ENCODE results near the gene CHMP2B.

The CHMP2B gene

DNA sequence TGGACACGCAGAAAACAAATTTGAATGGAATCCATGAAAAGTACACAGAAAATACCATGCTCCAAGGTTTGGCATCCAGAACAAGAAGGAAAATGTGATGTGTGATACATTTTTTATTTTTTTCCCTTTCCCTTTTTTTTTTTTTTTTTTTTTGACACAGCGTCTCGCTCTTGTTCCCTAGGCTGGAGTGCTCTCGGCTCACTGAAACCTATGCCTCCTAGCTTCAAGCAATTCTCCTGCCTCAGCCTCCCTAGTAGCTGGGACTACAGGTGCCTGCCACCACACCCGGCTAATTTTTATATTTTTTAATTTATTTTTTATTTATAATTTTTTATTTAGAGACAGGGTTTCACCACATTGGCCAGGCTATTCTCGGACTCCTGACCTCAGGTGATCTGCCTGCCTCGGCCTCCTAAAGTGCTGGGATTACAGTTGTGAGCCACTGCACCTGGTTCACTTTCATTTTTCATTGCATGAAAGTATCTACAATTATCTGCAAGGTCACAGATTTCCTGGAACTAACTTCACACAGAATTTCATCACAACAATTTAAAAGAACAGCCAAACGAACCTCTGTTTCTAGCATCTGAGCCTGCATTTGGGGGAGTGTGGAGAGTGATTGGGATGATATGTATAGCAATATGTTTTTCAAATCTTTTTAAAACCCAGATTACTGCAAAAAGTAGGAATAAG lies 41.0 kb downstream of the CHMP2B start:
- Histone ChIP-seq H3K27ac (ENCODE audit: low read length) (no peak overlapping the region), H3K79me2 (ENCODE audit: low read length) (no peaks in the 10 kb centered on the region), H3K36me3 (replicated peaks; ENCODE audit: low read depth, low read length) (no peaks in the 10 kb centered on the region), H3K4me2 (ENCODE audit: low read length) (no peak overlapping the region), H3K4me3 (ENCODE audit: low read length) (no peak overlapping the region), H3K27me3 (ENCODE audit: low read depth, low read length) (0 out of 2 replicates have a peak, but pooled peaks cover 4% of the 10 kb centered on the region), H3K4me1 (ENCODE audit: low read length) (peaks cover 28% of the 10 kb centered on the region), H3K9ac (ENCODE audit: low read length) (no peak overlapping the region), H3K9me3 (ENCODE audit: insufficient read depth, low read length) (no peaks in the 10 kb centered on the region), H2AFZ (ENCODE audit: low read depth, low read length) (no peak overlapping the region), H4K20me1 (ENCODE audit: insufficient read depth, low read length) (no peaks in the 10 kb centered on the region)
- TF ChIP-seq, protein P1, sequence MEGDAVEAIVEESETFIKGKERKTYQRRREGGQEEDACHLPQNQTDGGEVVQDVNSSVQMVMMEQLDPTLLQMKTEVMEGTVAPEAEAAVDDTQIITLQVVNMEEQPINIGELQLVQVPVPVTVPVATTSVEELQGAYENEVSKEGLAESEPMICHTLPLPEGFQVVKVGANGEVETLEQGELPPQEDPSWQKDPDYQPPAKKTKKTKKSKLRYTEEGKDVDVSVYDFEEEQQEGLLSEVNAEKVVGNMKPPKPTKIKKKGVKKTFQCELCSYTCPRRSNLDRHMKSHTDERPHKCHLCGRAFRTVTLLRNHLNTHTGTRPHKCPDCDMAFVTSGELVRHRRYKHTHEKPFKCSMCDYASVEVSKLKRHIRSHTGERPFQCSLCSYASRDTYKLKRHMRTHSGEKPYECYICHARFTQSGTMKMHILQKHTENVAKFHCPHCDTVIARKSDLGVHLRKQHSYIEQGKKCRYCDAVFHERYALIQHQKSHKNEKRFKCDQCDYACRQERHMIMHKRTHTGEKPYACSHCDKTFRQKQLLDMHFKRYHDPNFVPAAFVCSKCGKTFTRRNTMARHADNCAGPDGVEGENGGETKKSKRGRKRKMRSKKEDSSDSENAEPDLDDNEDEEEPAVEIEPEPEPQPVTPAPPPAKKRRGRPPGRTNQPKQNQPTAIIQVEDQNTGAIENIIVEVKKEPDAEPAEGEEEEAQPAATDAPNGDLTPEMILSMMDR (IDR thresholded peaks at IDR 0.05; ENCODE audit: low read depth, low read length): no peak
- TF ChIP-seq EZH2phosphoT487 (IDR thresholded peaks at IDR 0.05; ENCODE audit: low read depth): no peak

DNA sequence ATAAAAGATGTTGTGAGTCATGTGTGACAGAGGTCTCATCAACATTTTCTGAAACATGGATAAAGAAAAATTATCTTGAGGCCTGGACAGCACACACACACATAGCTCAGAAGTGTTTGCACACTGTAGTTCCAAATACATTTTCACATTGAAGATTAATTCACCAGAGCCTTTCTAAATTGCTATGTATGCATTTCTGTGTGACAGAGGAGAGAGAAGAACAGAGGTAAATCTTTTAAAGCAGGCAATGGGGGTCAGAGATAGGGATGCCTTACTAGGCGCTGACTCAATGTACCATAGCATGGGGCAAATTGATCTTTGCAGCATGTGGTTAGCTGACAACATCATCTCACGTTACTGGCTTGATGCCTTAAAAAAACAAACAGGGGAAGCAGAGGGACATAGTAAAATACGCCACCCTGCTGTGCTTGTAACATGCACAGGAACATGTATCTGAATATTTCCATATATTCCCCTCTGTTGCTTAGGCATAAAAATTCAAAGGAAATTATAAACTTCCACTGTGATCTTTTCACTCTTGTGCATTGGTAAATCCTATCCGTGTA lies 41.6 kb downstream of the CHMP2B start:
- Histone ChIP-seq H2AFZ (ENCODE audit: low read depth, low read length) (no peak overlapping the region), H3K9ac (ENCODE audit: low read length) (no peak overlapping the region), H3K27me3 (ENCODE audit: low read depth, low read length) (0 out of 2 replicates have a peak, but pooled peaks cover 6% of the 10 kb centered on the region), H3K9me3 (ENCODE audit: insufficient read depth, low read length) (no peaks in the 10 kb centered on the region), H4K20me1 (ENCODE audit: insufficient read depth, low read length) (no peaks in the 10 kb centered on the region), H3K4me3 (ENCODE audit: low read length) (no peak overlapping the region), H3K4me1 (ENCODE audit: low read length) (peaks cover 34% of the 10 kb centered on the region), H3K27ac (ENCODE audit: low read length) (no peak overlapping the region), H3K36me3 (replicated peaks; ENCODE audit: low read depth, low read length) (no peaks in the 10 kb centered on the region), H3K79me2 (ENCODE audit: low read length) (no peaks in the 10 kb centered on the region), H3K4me2 (ENCODE audit: low read length) (no peak overlapping the region)
- TF ChIP-seq, protein P1 (IDR thresholded peaks at IDR 0.05; ENCODE audit: low read depth, low read length): no peak
- no peak for TF ChIP-seq EZH2phosphoT487 (IDR thresholded peaks at IDR 0.05; ENCODE audit: low read depth)

DNA sequence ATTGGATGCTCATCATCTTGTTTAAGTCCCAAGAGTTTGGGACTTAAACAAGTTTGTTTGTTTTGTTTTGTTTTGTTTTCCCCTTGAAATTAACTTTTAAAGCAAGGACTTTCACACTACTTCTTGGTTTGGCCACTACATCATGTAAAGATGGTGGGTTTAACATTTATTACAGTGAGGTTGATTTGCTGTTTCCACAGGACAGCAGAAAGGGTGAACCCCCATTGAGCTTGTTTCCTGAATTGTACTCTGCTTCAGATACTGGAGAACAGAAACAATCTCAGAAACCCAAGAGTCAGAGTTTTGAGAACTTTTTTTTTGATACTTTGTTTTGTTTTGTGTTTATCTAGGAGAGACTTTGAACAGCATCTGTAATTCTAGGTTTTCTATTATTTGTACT lies 42.6 kb downstream of the CHMP2B start:
- TF ChIP-seq, protein P1 (IDR thresholded peaks at IDR 0.05; ENCODE audit: low read depth, low read length): no peak
- TF ChIP-seq EZH2phosphoT487 (IDR thresholded peaks at IDR 0.05; ENCODE audit: low read depth): no peak
- Histone ChIP-seq H3K9me3 (ENCODE audit: insufficient read depth, low read length) (no peaks in the 10 kb centered on the region), H3K27ac (ENCODE audit: low read length) (no peak overlapping the region), H3K79me2 (ENCODE audit: low read length) (no peaks in the 10 kb centered on the region), H3K4me1 (ENCODE audit: low read length) (peaks cover 37% of the 10 kb centered on the region), H3K9ac (ENCODE audit: low read length) (no peak overlapping the region), H3K4me2 (ENCODE audit: low read length) (peak overlapping the region; percentile 8; the same call in 1 of the 2 replicates), H2AFZ (ENCODE audit: low read depth, low read length) (no peak overlapping the region), H3K4me3 (ENCODE audit: low read length) (no peak overlapping the region), H3K27me3 (ENCODE audit: low read depth, low read length) (0 out of 2 replicates have a peak, but pooled peaks cover 10% of the 10 kb centered on the region), H4K20me1 (ENCODE audit: insufficient read depth, low read length) (no peaks in the 10 kb centered on the region), H3K36me3 (replicated peaks; ENCODE audit: low read depth, low read length) (no peaks in the 10 kb centered on the region)

DNA sequence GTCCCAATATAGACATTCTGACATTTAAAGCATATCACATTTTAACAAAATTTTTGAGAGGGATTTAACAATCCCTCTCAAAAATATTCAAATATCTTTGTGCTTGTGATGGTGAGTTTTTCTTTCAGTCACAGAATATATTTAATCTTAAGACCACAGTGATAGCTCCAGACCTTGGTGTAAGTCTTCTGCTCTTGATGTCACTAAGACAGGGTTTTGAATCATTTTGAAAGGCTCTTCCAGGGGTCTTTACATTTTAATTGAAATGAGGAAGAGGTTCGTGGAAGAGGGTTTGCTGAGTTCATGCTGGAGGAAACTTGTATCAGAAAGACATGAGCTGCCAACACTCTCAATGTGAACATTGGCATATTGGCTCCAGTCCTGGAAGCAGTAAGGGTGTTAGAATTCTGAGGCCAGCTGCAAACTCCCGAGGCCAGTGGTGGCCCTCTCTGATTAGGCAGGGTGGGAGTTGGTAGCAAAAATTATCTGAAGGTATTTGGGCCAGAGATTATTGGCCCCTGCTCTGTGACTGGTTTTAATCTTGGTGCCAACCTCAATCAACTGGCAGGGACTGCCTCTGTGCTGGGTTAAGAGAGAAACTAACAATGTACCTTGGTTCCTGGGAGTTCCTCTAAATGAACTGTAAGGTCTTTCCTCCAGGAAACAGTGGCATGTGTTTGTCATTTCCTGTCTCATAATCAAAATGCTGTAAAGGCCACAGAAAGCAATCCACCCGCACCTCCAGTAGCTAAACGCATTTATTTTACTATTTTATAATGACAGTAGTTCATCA lies 44.0 kb downstream of the CHMP2B start:
- Histone ChIP-seq H3K9ac (ENCODE audit: low read length) (no peak overlapping the region), H3K27ac (ENCODE audit: low read length) (no peak overlapping the region), H3K9me3 (ENCODE audit: insufficient read depth, low read length) (no peaks in the 10 kb centered on the region), H3K27me3 (ENCODE audit: low read depth, low read length) (0 out of 2 replicates have a peak, but pooled peaks cover 10% of the 10 kb centered on the region), H3K4me2 (ENCODE audit: low read length) (no peak overlapping the region), H3K4me1 (ENCODE audit: low read length) (peaks cover 37% of the 10 kb centered on the region), H4K20me1 (ENCODE audit: insufficient read depth, low read length) (no peaks in the 10 kb centered on the region), H3K4me3 (ENCODE audit: low read length) (no peak overlapping the region), H3K36me3 (replicated peaks; ENCODE audit: low read depth, low read length) (no peaks in the 10 kb centered on the region), H3K79me2 (ENCODE audit: low read length) (no peaks in the 10 kb centered on the region), H2AFZ (ENCODE audit: low read depth, low read length) (no peak overlapping the region)
- TF ChIP-seq EZH2phosphoT487 (IDR thresholded peaks at IDR 0.05; ENCODE audit: low read depth): no peak
- TF ChIP-seq, protein P1 (IDR thresholded peaks at IDR 0.05; ENCODE audit: low read depth, low read length): no peak

Measured in OCI-LY3 (cell line).